ENCODE measurements around the gene NAA80. TPM values are rescaled to one million over a fixed set of nuclear protein-coding genes. Genes with fewer than 3 reads are reported as not detected.

Gene NAA80
- total RNA-seq, 1 donor, result 6.5 TPM

DNA sequence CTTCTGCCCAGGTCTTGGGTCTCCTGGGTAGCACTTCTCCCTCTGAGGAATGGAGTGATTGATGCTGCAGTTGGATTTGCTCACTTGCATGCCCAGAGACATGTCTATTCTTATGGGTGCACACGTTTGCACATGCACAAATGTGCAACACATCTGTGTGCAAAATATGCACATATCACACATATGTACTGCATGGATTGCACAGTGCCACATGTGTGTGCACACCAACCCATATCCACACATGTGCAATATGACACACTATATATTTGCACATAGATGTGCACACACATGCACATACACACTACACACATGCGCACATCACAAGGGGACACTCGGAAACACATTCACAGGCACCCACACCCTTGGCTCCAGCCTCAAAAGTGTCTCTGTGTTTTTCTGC, 30.9 kb downstream of the NAA80 start:
- peaks cover 47% of the 10 kb centered on the region for H3K4me1 ChIP-seq (ENCODE audit: insufficient read depth, low read length)
- no peak overlapping the region for H3K27ac ChIP-seq (ENCODE audit: low read depth, low read length)
- no peaks in the 10 kb centered on the region for H3K27me3 ChIP-seq (ENCODE audit: insufficient read depth, low read length)
- TF ChIP-seq, protein P1, sequence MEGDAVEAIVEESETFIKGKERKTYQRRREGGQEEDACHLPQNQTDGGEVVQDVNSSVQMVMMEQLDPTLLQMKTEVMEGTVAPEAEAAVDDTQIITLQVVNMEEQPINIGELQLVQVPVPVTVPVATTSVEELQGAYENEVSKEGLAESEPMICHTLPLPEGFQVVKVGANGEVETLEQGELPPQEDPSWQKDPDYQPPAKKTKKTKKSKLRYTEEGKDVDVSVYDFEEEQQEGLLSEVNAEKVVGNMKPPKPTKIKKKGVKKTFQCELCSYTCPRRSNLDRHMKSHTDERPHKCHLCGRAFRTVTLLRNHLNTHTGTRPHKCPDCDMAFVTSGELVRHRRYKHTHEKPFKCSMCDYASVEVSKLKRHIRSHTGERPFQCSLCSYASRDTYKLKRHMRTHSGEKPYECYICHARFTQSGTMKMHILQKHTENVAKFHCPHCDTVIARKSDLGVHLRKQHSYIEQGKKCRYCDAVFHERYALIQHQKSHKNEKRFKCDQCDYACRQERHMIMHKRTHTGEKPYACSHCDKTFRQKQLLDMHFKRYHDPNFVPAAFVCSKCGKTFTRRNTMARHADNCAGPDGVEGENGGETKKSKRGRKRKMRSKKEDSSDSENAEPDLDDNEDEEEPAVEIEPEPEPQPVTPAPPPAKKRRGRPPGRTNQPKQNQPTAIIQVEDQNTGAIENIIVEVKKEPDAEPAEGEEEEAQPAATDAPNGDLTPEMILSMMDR (IDR thresholded peaks at IDR 0.05; ENCODE audit: extremely low read depth, low read depth, low read length), result no peak
- H3K36me3 ChIP-seq (ENCODE audit: insufficient read depth, low read length), result no peaks in the 10 kb centered on the region
- H3K4me2 ChIP-seq (ENCODE audit: insufficient read depth, low read length), result peak overlapping the region; percentile 67
- H3K79me2 ChIP-seq (ENCODE audit: insufficient read depth, low read length), result no peaks in the 10 kb centered on the region
- no peak overlapping the region for H3K4me3 ChIP-seq (ENCODE audit: insufficient read depth, low read length)
- H2AFZ ChIP-seq (ENCODE audit: low read length), result no peak overlapping the region
- no peaks in the 10 kb centered on the region for H4K20me1 ChIP-seq (ENCODE audit: insufficient read depth, low read length)
- no peaks in the 10 kb centered on the region for H3K9me3 ChIP-seq (ENCODE audit: low read depth, low read length)
- no peak for DNase-seq (ENCODE audit: insufficient read length, low spot score, missing footprints)

DNA sequence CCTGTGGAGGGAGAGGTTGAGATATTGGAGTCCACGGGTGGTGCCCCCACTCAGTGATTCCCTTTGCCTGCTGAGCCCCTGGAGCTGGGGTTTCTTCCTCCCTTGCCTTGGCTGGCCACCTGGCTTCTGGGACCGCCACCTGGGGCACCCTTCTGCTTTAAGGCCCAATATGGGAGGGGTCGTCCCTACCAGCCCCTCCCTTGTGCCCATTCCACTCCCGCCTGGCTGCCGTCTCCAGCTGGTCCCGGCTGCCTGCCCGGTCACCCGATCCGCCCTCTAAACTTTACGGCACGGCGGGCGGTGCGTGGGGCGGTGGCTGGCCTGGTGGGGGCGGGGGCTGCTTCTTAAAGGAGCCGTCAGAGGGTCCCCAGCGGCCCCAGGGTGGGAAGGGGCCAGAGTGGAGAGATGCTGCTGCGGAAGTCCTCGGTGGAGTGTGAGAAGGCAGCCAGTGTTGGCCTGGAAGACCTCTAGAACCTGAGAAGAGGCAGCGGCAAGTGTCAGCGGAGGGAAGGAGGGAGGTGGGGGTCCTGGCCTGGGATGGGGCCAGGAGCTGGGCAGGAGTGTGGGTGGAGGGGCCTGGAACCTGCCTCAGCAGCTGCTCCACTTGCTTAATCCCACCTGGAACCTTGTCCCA, 31.8 kb downstream of the NAA80 start:
- Histone ChIP-seq H3K9me3 (ENCODE audit: low read depth, low read length) (no peaks in the 10 kb centered on the region), H4K20me1 (ENCODE audit: insufficient read depth, low read length) (no peaks in the 10 kb centered on the region), H3K36me3 (ENCODE audit: insufficient read depth, low read length) (no peaks in the 10 kb centered on the region), H3K27ac (ENCODE audit: low read depth, low read length) (no peak overlapping the region), H3K4me3 (ENCODE audit: insufficient read depth, low read length) (peak overlapping the region; percentile 60), H2AFZ (ENCODE audit: low read length) (no peak overlapping the region), H3K4me2 (ENCODE audit: insufficient read depth, low read length) (peak overlapping the region; percentile 59), H3K79me2 (ENCODE audit: insufficient read depth, low read length) (no peaks in the 10 kb centered on the region), H3K27me3 (ENCODE audit: insufficient read depth, low read length) (no peaks in the 10 kb centered on the region), H3K4me1 (ENCODE audit: insufficient read depth, low read length) (peaks cover 47% of the 10 kb centered on the region)
- no peak for DNase-seq (ENCODE audit: insufficient read length, low spot score, missing footprints)
- TF ChIP-seq, protein P1 (IDR thresholded peaks at IDR 0.05; ENCODE audit: extremely low read depth, low read depth, low read length), result no peak

DNA sequence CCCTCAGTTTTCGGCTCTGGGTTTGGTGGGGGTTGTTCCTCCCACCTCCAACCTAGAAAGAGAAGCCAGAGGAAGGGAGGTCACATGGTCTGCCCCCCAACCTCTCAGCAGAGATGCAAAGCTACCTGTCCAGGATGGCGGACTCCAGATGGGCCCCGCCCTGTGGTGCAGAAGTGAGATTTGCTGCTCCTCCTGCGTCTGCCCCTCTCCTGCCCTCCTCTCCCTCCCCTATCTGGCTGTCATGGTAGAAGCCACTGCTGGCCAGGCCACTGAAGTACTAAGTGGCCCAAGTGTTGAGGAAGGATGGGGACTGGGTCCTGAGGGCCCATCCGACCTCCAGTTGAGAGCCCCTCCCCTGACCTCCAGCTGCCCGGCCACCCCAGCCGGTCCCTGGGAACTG, 32.4 kb downstream of the NAA80 start:
- no peaks in the 10 kb centered on the region for H3K9me3 ChIP-seq (ENCODE audit: low read depth, low read length)
- H4K20me1 ChIP-seq (ENCODE audit: insufficient read depth, low read length), result no peaks in the 10 kb centered on the region
- no peaks in the 10 kb centered on the region for H3K79me2 ChIP-seq (ENCODE audit: insufficient read depth, low read length)
- no peak overlapping the region for H3K27ac ChIP-seq (ENCODE audit: low read depth, low read length)
- no peak overlapping the region for H2AFZ ChIP-seq (ENCODE audit: low read length)
- H3K4me1 ChIP-seq (ENCODE audit: insufficient read depth, low read length), result peaks cover 47% of the 10 kb centered on the region
- TF ChIP-seq, protein P1 (IDR thresholded peaks at IDR 0.05; ENCODE audit: extremely low read depth, low read depth, low read length), result no peak
- no peaks in the 10 kb centered on the region for H3K27me3 ChIP-seq (ENCODE audit: insufficient read depth, low read length)
- H3K4me3 ChIP-seq (ENCODE audit: insufficient read depth, low read length), result peak overlapping the region; percentile 60
- no peaks in the 10 kb centered on the region for H3K36me3 ChIP-seq (ENCODE audit: insufficient read depth, low read length)
- DNase-seq (ENCODE audit: insufficient read length, low spot score, missing footprints), result no peak
- H3K4me2 ChIP-seq (ENCODE audit: insufficient read depth, low read length), result peak overlapping the region; percentile 59

DNA sequence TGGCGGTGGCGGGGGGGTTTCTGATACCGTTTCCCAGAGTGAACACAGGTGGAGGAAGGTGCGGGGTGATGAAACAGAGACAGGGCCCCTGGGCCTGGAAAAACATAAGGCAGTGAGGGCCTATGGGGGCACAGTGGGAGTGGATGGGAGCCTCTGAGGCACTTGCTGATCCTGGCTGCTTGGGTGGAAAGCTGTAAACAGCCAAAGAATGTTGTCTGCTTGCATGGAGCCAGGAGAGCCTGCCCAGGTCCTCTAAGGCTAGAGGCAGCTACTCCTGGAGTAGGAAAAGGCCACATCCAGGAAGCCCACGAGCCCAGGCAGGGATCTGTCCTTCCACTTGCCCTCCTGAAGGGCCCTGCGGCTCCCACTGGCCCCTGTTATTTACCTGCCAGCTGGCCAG, 33.2 kb downstream of the NAA80 start:
- peaks cover 52% of the 10 kb centered on the region for H3K4me1 ChIP-seq (ENCODE audit: insufficient read depth, low read length)
- no peak overlapping the region for H2AFZ ChIP-seq (ENCODE audit: low read length)
- no peaks in the 10 kb centered on the region for H3K27me3 ChIP-seq (ENCODE audit: insufficient read depth, low read length)
- no peak overlapping the region for H3K4me2 ChIP-seq (ENCODE audit: insufficient read depth, low read length)
- no peak for DNase-seq (ENCODE audit: insufficient read length, low spot score, missing footprints)
- H3K4me3 ChIP-seq (ENCODE audit: insufficient read depth, low read length), result no peak overlapping the region
- H3K79me2 ChIP-seq (ENCODE audit: insufficient read depth, low read length), result no peaks in the 10 kb centered on the region
- TF ChIP-seq, protein P1 (IDR thresholded peaks at IDR 0.05; ENCODE audit: extremely low read depth, low read depth, low read length), result no peak
- no peaks in the 10 kb centered on the region for H3K36me3 ChIP-seq (ENCODE audit: insufficient read depth, low read length)
- H4K20me1 ChIP-seq (ENCODE audit: insufficient read depth, low read length), result no peaks in the 10 kb centered on the region
- H3K27ac ChIP-seq (ENCODE audit: low read depth, low read length), result no peak overlapping the region
- no peaks in the 10 kb centered on the region for H3K9me3 ChIP-seq (ENCODE audit: low read depth, low read length)

All from osteoblast (primary cell).